Epithelial cell of alveolus of lung (primary cell): Measurements from ENCODE around the gene HMOX1. TPM values are rescaled to one million over a fixed set of nuclear protein-coding genes. Genes with fewer than 3 reads are reported as not detected.

Experiments
- total RNA-seq: library from RNA; depleted of rRNA; stranded (reverse); fragments of >200 nt; gene quantifications from 2 replicates; pipeline ENCODE4 v1.2.1, GENCODE V29; 2015

The HMOX1 gene, protein sequence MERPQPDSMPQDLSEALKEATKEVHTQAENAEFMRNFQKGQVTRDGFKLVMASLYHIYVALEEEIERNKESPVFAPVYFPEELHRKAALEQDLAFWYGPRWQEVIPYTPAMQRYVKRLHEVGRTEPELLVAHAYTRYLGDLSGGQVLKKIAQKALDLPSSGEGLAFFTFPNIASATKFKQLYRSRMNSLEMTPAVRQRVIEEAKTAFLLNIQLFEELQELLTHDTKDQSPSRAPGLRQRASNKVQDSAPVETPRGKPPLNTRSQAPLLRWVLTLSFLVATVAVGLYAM
- 7.6 and 28.7 TPM in 2 replicates for total RNA-seq

DNA sequence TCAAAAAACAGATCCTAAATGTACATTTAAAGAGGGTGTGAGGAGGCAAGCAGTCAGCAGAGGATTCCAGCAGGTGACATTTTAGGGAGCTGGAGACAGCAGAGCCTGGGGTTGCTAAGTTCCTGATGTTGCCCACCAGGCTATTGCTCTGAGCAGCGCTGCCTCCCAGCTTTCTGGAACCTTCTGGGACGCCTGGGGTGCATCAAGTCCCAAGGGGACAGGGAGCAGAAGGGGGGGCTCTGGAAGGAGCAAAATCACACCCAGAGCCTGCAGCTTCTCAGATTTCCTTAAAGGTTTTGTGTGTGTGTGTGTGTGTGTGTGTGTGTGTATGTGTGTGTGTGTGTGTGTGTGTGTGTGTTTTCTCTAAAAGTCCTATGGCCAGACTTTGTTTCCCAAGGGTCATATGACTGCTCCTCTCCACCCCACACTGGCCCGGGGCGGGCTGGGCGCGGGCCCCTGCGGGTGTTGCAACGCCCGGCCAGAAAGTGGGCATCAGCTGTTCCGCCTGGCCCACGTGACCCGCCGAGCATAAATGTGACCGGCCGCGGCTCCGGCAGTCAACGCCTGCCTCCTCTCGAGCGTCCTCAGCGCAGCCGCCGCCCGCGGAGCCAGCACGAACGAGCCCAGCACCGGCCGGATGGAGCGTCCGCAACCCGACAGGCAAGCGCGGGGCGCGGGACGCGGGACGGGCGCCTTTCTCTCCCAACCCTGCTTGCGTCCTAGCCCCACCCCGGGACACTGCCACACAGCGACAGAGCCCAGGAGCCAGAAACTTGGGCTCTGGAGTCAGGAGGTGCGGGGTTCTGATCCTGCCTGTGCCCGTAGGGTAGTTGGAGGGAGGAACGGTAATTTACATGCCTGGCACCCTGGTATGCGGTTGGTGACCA, at the start of gene HMOX1:
TSS of gene HMOX1 (plus strand) at position 560 of the 887 bp plus-strand sequence. CDS start at position 638, 78 bp downstream.

DNA sequence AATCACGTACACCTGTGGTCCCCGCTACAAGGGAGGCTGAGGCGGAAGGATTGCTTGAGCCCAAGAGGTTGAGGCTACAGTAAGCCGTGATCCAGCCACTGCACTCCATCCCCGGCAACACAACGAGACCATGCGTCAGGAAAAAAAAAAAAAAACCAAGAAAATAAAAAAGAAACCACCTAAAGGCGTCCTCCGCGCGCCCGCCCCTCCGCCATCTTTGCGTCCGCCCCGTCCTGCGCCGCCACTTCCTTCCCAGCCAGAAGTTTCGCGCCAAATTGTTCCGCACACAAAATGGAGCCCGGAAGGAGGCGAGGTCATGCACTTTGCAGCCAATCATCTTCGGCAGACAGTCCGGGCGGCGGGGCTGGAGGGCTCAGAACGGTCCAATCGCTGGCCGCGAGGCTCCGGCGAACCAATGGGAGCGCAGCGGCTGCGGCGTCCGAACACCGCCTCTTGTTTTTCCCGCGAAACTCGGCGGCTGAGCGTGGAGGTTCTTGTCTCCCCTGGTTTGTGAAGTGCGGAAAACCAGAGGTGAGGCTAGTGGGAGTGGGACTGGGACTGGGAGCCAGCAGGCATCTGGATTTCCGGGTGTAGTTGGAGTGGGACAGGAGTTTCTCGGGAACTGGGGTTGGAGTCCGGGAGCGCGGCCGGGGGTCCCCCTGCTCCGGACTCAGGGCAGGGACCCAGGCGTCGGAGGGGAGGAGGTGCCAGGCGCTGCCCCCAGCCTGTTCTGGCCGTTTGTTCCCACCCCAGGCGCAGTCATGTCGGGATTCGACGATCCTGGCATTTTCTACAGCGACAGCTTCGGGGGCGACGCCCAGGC, 19.0 kb downstream of the HMOX1 start, which contains the start of gene MCM5:
TSS of gene MCM5 (plus strand) at position 463 of the 823 bp plus-strand sequence. CDS start at position 762, 299 bp downstream.

Other genes with a start within 250 kb of the HMOX1 start
- 15.4 and 23.8 TPM in 2 replicates for gene HMGXB4, start 123.6 kb upstream of the HMOX1 start, total RNA-seq
- 37.0 and 91.6 TPM in 2 replicates for gene TOM1, start 81.2 kb upstream of the HMOX1 start, total RNA-seq
- 29.9 and 67.6 TPM in 2 replicates for gene MCM5, start 19.0 kb downstream of the HMOX1 start, total RNA-seq
- under 0.01 TPM in 1 of 2 replicates, not detected in the other for gene RASD2, start 159.7 kb downstream of the HMOX1 start, total RNA-seq
- not detected in 2 replicates for gene MB, start 236.2 kb downstream of the HMOX1 start, total RNA-seq